ENCODE data around the gene GMDS. TPM values are rescaled to one million over a fixed set of nuclear protein-coding genes. Genes with fewer than 3 reads are reported as not detected.

The GMDS gene
- total and polyA plus RNA-seq, 2 of the 13 experiments (the other 11 are each of a cell fraction or from before 2014, with no cell fraction given) = 64.4 to 112 TPM

DNA sequence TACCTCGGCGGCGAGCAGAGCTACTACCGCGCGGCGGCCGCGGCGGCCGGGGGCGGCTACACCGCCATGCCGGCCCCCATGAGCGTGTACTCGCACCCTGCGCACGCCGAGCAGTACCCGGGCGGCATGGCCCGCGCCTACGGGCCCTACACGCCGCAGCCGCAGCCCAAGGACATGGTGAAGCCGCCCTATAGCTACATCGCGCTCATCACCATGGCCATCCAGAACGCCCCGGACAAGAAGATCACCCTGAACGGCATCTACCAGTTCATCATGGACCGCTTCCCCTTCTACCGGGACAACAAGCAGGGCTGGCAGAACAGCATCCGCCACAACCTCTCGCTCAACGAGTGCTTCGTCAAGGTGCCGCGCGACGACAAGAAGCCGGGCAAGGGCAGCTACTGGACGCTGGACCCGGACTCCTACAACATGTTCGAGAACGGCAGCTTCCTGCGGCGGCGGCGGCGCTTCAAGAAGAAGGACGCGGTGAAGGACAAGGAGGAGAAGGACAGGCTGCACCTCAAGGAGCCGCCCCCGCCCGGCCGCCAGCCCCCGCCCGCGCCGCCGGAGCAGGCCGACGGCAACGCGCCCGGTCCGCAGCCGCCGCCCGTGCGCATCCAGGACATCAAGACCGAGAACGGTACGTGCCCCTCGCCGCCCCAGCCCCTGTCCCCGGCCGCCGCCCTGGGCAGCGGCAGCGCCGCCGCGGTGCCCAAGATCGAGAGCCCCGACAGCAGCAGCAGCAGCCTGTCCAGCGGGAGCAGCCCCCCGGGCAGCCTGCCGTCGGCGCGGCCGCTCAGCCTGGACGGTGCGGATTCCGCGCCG lies 634.7 kb downstream of the GMDS start (continued):
- TF ChIP-seq TBX2 (CRISPR knock-in tag; IDR thresholded peaks at IDR 0.05; ENCODE audit: borderline replicate concordance) (no peak), EZH2 (conservative IDR thresholded peaks at IDR 0.05; ENCODE audit: low read depth, low read length) (peak; percentile 94), CBX2 (IDR thresholded peaks at IDR 0.05; ENCODE audit: low read depth, low read length) (no peak), CBX2 (CRISPR knock-in tag; IDR thresholded peaks at IDR 0.05; ENCODE audit: low read depth) (no peak), CC2D1A (CRISPR knock-in tag; IDR thresholded peaks at IDR 0.05) (no peak), ZMYM4 (CRISPR knock-in tag; IDR thresholded peaks at IDR 0.05) (no peak), ZNF713 (CRISPR knock-in tag; IDR thresholded peaks at IDR 0.05) (no peak), MBD4 (IDR thresholded peaks at IDR 0.05; ENCODE audit: borderline replicate concordance, low read length) (no peak)
- TF ChIP-seq, protein P1, sequence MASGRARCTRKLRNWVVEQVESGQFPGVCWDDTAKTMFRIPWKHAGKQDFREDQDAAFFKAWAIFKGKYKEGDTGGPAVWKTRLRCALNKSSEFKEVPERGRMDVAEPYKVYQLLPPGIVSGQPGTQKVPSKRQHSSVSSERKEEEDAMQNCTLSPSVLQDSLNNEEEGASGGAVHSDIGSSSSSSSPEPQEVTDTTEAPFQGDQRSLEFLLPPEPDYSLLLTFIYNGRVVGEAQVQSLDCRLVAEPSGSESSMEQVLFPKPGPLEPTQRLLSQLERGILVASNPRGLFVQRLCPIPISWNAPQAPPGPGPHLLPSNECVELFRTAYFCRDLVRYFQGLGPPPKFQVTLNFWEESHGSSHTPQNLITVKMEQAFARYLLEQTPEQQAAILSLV (CRISPR knock-in tag; IDR thresholded peaks at IDR 0.05; ENCODE audit: borderline replicate concordance) = no peak

DNA sequence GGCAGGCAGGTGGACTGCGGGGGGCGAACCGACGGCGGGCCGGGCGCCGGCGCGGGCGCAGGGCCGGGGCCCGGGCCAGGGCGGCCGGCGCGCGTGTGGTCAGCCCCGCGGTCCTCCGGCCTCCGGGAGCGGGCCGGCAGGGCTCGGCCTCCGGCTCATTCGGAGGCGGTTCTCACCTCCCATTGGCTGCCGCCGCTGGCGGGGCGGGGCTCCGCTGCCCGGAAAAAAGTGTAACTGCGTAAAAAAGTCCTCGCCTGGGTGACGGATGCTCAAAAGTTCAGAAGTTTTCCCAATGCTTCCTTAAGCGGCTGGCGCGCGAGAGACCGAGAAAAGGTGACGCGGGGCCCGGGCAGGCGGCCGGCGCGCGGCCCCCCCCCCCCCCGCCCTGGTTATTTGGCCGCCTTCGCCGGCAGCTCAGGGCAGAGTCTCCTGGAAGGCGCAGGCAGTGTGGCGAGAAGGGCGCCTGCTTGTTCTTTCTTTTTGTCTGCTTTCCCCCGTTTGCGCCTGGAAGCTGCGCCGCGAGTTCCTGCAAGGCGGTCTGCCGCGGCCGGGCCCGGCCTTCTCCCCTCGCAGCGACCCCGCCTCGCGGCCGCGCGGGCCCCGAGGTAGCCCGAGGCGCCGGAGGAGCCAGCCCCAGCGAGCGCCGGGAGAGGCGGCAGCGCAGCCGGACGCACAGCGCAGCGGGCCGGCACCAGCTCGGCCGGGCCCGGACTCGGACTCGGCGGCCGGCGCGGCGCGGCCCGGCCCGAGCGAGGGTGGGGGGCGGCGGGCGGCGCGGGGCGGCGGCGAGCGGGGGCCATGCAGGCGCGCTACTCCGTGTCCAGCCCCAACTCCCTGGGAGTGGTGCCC lies 635.5 kb downstream of the GMDS start, which contains the start of gene FOXC1:
Gene FOXC1, plus strand, starts transcription at position 268 of the 849 bp plus-strand sequence. Its CDS starts 531 bp downstream, at position 799.
- Histone ChIP-seq H3K4me2 (ENCODE audit: low read depth, low read length) (peak within 1 kb of the TSS; percentile 94), H3K4me1 (ENCODE audit: insufficient read depth, low read length) (peaks cover 48% of the 10 kb centered on the region), H3K36me3 (replicated peaks in 1 of 2; ENCODE audit: control insufficient read depth in 1 of 2, insufficient read depth in 2 of 2, low read length in 2 of 2) (no peaks in the 10 kb centered on the region), H3K9me3 (ENCODE audit: low read length) (no peaks in the 10 kb centered on the region), H3K27me3 (ENCODE audit: control insufficient read depth in 1 of 2, insufficient read depth in 2 of 2, low read length in 2 of 2) (peaks cover 28 to 49% of the 10 kb centered on the region in 2 experiments), H3K4me3 (replicated peaks in 1 of 3; ENCODE audit: insufficient read depth in 1 of 3, low read depth in 2 of 3, low read length in 3 of 3) (peak within 1 kb of the TSS; percentile 57 to 73 (median 67)), H2AFZ (ENCODE audit: low read length) (no peak within 1 kb of the TSS), H4K20me1 (ENCODE audit: insufficient read depth, low read length) (peaks cover 11% of the 10 kb centered on the region; the same call in 1 of the 2 replicates), H3K27ac (ENCODE audit: extremely low read length, insufficient read depth, low read length) (no peak within 1 kb of the TSS), H3K79me2 (ENCODE audit: insufficient read depth, low read length) (no peaks in the 10 kb centered on the region), H3K9ac (ENCODE audit: insufficient read depth, low read depth, low read length) (no peak within 1 kb of the TSS)
- ATAC-seq (peak; percentile 71), FAIRE-seq (peak; percentile 39), DNase-seq (ENCODE audit: low spot score) (peak; percentile 71)
- BruUV-seq (replicated peaks) = no TSS peak
- intact Hi-C loops (cut with micrococcal nuclease; ENCODE audit: unreplicated experiment) (no loop called here), in situ Hi-C loops (cut with HindIII; ENCODE audit: extremely low pct_ligation_motif_present, low pct_unique_long_range_greater_than_20kb) (loop anchor here (5.0 kb wide), 1 partner anchor 497 kb away; no protein-coding TSS in a partner anchor)
- ChIA-PET CTCF (ENCODE audit: low intra/inter-chr PET ratio, low total read pairs) (no interaction called here), POLR2A (interaction anchor here (0.6 to 1.2 kb wide), 2 partner anchors 20 to 69 kb away, joined by 3 to 4 read pairs; no protein-coding TSS in a partner anchor)
- WGBS (ENCODE audit: low lambda C conversion rate) = 1% methylated on average over 36 of the region's 115 CpGs
- TF ChIP-seq SALL1 (CRISPR knock-in tag; IDR thresholded peaks at IDR 0.05) (peak; percentile 5; the same call in 1 of the 2 replicates), MAZ (IDR thresholded peaks at IDR 0.05; ENCODE audit: borderline replicate concordance, low read depth, low read length) (no peak), MAZ (CRISPR knock-in tag; IDR thresholded peaks at IDR 0.05; ENCODE audit: low read depth) (peak; percentile 22; the same call in 1 of the 2 replicates), KMT2A (CRISPR knock-in tag; IDR thresholded peaks at IDR 0.05) (0 out of 2 replicates have a peak, but pooled peaks have one; percentile 21), YEATS4 (CRISPR knock-in tag; IDR thresholded peaks at IDR 0.05; ENCODE audit: borderline replicate concordance) (0 out of 2 replicates have a peak, but pooled peaks have one; percentile 41), GABPB1 (CRISPR knock-in tag; IDR thresholded peaks at IDR 0.05) (peak; percentile 48; the same call in 1 of the 2 replicates), KDM5B (CRISPR knock-in tag; IDR thresholded peaks at IDR 0.05; ENCODE audit: borderline replicate concordance) (peak; percentile 22; the same call in 1 of the 2 replicates), ZSCAN9 (CRISPR knock-in tag; IDR thresholded peaks at IDR 0.05; ENCODE audit: borderline replicate concordance) (0 out of 2 replicates have a peak, but pooled peaks have one; percentile 18)
- TF ChIP-seq, protein P2, sequence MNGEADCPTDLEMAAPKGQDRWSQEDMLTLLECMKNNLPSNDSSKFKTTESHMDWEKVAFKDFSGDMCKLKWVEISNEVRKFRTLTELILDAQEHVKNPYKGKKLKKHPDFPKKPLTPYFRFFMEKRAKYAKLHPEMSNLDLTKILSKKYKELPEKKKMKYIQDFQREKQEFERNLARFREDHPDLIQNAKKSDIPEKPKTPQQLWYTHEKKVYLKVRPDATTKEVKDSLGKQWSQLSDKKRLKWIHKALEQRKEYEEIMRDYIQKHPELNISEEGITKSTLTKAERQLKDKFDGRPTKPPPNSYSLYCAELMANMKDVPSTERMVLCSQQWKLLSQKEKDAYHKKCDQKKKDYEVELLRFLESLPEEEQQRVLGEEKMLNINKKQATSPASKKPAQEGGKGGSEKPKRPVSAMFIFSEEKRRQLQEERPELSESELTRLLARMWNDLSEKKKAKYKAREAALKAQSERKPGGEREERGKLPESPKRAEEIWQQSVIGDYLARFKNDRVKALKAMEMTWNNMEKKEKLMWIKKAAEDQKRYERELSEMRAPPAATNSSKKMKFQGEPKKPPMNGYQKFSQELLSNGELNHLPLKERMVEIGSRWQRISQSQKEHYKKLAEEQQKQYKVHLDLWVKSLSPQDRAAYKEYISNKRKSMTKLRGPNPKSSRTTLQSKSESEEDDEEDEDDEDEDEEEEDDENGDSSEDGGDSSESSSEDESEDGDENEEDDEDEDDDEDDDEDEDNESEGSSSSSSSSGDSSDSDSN (CRISPR knock-in tag; IDR thresholded peaks at IDR 0.05) = peak; percentile 49; the same call in 1 of the 2 replicates
